Ishikawa (cell line): ENCODE measurements around the gene CEBPE.

ENCODE experiments used
- CEBPB ChIP-seq: IDR thresholded peaks from 2 replicates; pipeline ENCODE4 v1.6.1; 2012
- CREB1 ChIP-seq: IDR thresholded peaks from 2 replicates; pipeline ENCODE4 v1.6.1; 2012; ENCODE audit warnings: low read depth
- EGR1 ChIP-seq: IDR thresholded peaks from 2 replicates; pipeline ENCODE4 v1.6.1; 2012
- EP300 ChIP-seq: IDR thresholded peaks from 2 replicates; pipeline ENCODE4 v1.6.1; 2012; ENCODE audit warnings: borderline replicate concordance
- FOXM1 ChIP-seq: IDR thresholded peaks from 2 replicates; pipeline ENCODE4 v1.6.1; 2012; ENCODE audit warnings: low read depth, borderline replicate concordance
- MAX ChIP-seq: IDR thresholded peaks from 2 replicates; pipeline ENCODE4 v1.6.1; 2012
- NFIC ChIP-seq: IDR thresholded peaks from 2 replicates; pipeline ENCODE4 v1.6.1; 2012
- RAD21 ChIP-seq: IDR thresholded peaks from 2 replicates; pipeline ENCODE4 v1.6.1; 2012; ENCODE audit warnings: low read depth
- REST ChIP-seq: IDR thresholded peaks from 2 replicates; pipeline ENCODE4 v1.6.1; 2012; ENCODE audit warnings: low read depth, mild to moderate bottlenecking
- TAF1 ChIP-seq: IDR thresholded peaks from 2 replicates; pipeline ENCODE4 v1.6.1; 2012; ENCODE audit warnings: low read depth, mild to moderate bottlenecking
- TCF12 ChIP-seq: IDR thresholded peaks from 2 replicates; pipeline ENCODE4 v1.6.1; 2012; ENCODE audit warnings: low read depth
- TEAD4 ChIP-seq: IDR thresholded peaks from 2 replicates; pipeline ENCODE4 v1.6.1; 2012
- USF1 ChIP-seq: IDR thresholded peaks from 2 replicates; pipeline ENCODE4 v1.6.1; 2012
- YY1 ChIP-seq: IDR thresholded peaks from 2 replicates; pipeline ENCODE4 v1.6.1; 2012; ENCODE audit warnings: low read depth
- ZBTB7A ChIP-seq: IDR thresholded peaks from 2 replicates; pipeline ENCODE4 v1.6.1; 2012; ENCODE audit warnings: low read depth

CEBPE gene

GRCh38 chr14:23123419-23123818 lies 4.4 kb upstream of the CEBPE start:
- no peak for TF ChIP-seq YY1
- peak; percentile 40; the same call in 1 of the 2 replicates for TF ChIP-seq NFIC
- TF ChIP-seq USF1, result no peak
- TF ChIP-seq EGR1, result no peak
- no peak for TF ChIP-seq MAX

GRCh38 chr14:23122086-23122485 lies 3.0 kb upstream of the CEBPE start:
- no peak for TF ChIP-seq EP300
- no peak for TF ChIP-seq CEBPB
- no peak for TF ChIP-seq RAD21
- no peak for TF ChIP-seq MAX
- no peak for TF ChIP-seq ZBTB7A
- no peak for TF ChIP-seq TAF1
- TF ChIP-seq REST, result no peak
- no peak for TF ChIP-seq FOXM1
- TF ChIP-seq EGR1, result no peak
- TF ChIP-seq TEAD4, result no peak
- TF ChIP-seq CREB1, result no peak
- no peak for TF ChIP-seq YY1
- TF ChIP-seq NFIC, result no peak
- no peak for TF ChIP-seq TCF12
- TF ChIP-seq USF1, result no peak

- no peak for TF ChIP-seq TAF1
- no peak for TF ChIP-seq REST
- TF ChIP-seq MAX, result no peak
- TF ChIP-seq ZBTB7A, result no peak
- TF ChIP-seq FOXM1, result no peak
Measured at GRCh38 chr14:23121361-23121771, 2.3 kb upstream of the CEBPE start.

- TF ChIP-seq TEAD4, result no peak
- no peak for TF ChIP-seq NFIC
- peak; percentile 99 for TF ChIP-seq RAD21
- peak; percentile 29; the same call in 1 of the 2 replicates for TF ChIP-seq TCF12
- TF ChIP-seq TAF1, result no peak
Measured at GRCh38 chr14:23120541-23121251, 1.6 kb upstream of the CEBPE start.

GRCh38 chr14:23119363-23120327 lies 590 bp upstream of the CEBPE start:
- no peak for TF ChIP-seq CREB1
- no peak for TF ChIP-seq EGR1
- no peak for TF ChIP-seq ZBTB7A
- TF ChIP-seq NFIC, result no peak
- TF ChIP-seq RAD21, result no peak
- no peak for TF ChIP-seq TCF12
- no peak for TF ChIP-seq MAX
- TF ChIP-seq EP300, result no peak
- no peak for TF ChIP-seq FOXM1
- no peak for TF ChIP-seq TEAD4
- TF ChIP-seq USF1, result no peak
- TF ChIP-seq CEBPB, result no peak
- TF ChIP-seq REST, result no peak
- no peak for TF ChIP-seq YY1
- TF ChIP-seq TAF1, result no peak
